Measurements from ENCODE around the gene ZDHHC14.

Gene ZDHHC14

DNA sequence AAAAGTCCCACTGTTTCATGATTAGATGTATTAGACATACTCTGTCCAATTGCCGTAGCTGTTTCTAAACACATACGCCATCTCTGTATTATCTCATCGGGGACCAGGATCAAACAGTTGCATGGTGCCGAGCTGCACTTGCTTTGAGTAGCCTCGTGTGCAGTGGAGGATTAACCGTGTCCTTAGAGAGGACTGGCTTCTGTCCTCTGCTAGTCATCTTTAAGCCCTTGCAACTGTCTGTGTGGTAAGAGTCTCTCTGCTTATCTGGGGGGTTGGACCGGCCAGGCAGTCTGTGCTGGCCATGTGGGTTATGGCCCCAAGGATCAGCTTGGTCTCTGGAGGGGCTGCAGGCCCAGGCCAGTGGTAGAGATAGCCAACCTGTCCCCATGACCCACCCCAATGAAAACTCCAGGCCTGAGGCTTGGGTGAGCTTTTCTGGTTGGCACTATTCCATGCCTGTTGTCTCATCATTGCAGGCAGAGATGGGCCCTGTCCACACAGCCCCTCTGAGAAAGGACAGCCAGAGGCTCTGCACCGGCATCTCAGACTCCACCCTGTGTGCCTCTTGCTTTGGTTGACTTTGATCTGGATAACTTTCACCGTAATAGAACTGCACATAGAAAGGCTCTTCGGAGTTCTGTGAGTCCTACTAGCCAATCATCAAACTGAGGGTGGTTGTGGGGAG lies 304.7 kb downstream of the ZDHHC14 start:
- Histone ChIP-seq H4K8ac (ENCODE audit: low read depth, low read length) (no peak overlapping the region), H2BK15ac (ENCODE audit: low read length) (no peak overlapping the region), H2AFZ (ENCODE audit: low read length) (no peak overlapping the region), H4K91ac (ENCODE audit: low read depth, low read length, poor library complexity) (no peak overlapping the region), H3K4me1 (ENCODE audit: control insufficient read depth in 2 of 2, insufficient read depth in 1 of 2, low read depth in 1 of 2, low read length in 2 of 2) (no peaks in the 10 kb centered on the region), H3K4ac (ENCODE audit: low read length) (no peak overlapping the region), H3K4me2 (ENCODE audit: insufficient read depth, low read length, poor library complexity, severe bottlenecking) (no peak overlapping the region), H3K9me3 (replicated peaks in 1 of 2; ENCODE audit: control insufficient read depth in 2 of 2, insufficient read depth in 1 of 2, low read depth in 1 of 2, low read length in 2 of 2) (no peaks in the 10 kb centered on the region), H2BK12ac (ENCODE audit: low read length) (no peak overlapping the region), H2AK5ac (ENCODE audit: low read depth, low read length) (no peak overlapping the region), H3K27ac (replicated peaks; ENCODE audit: low read length) (no peak overlapping the region), H3K4me3 (ENCODE audit: low read length in 2 of 2) (no peak overlapping the region), H3K36me3 (replicated peaks in 1 of 2; ENCODE audit: control insufficient read depth in 2 of 2, insufficient read depth in 2 of 2, low read length in 2 of 2) (no peaks in the 10 kb centered on the region), H3K9ac (ENCODE audit: low read depth, low read length, poor library complexity) (no peak overlapping the region), H2BK120ac (ENCODE audit: low read depth, low read length) (no peak overlapping the region), H3K14ac (ENCODE audit: low read length) (no peak overlapping the region), H3K18ac (ENCODE audit: low read length) (no peak overlapping the region), H3K27me3 (ENCODE audit: control insufficient read depth in 3 of 3, insufficient read depth in 3 of 3, low read depth in 1 of 3, low read length in 3 of 3) (peaks cover 0 to 6% (median 0%) of the 10 kb centered on the region in 3 experiments), H3K23ac (ENCODE audit: low read depth, low read length, poor library complexity) (no peak overlapping the region), H3K79me1 (ENCODE audit: low read depth, low read length) (no peaks in the 10 kb centered on the region), H2BK5ac (ENCODE audit: low read length) (no peak overlapping the region)
- DNase-seq (ENCODE audit: low spot score), result no peak
- WGBS, 2 donors (ENCODE audit: extremely low coverage in 2 of 2, insufficient read length in 2 of 2, insufficient replicate concordance in 1 of 2), result no CpG with 5 or more reads among the region's 10 CpGs

- Histone ChIP-seq H3K4me2 (ENCODE audit: insufficient read depth, low read length, poor library complexity, severe bottlenecking) (no peak overlapping the region), H3K27me3 (ENCODE audit: control insufficient read depth in 3 of 3, insufficient read depth in 3 of 3, low read depth in 1 of 3, low read length in 3 of 3) (peaks cover 0 to 15% (median 0%) of the 10 kb centered on the region in 3 experiments), H3K14ac (ENCODE audit: low read length) (no peak overlapping the region), H3K4ac (ENCODE audit: low read length) (no peak overlapping the region), H2AK5ac (ENCODE audit: low read depth, low read length) (no peak overlapping the region), H2AFZ (ENCODE audit: low read length) (no peak overlapping the region), H3K18ac (ENCODE audit: low read length) (no peak overlapping the region), H4K8ac (ENCODE audit: low read depth, low read length) (no peak overlapping the region), H3K9me3 (replicated peaks in 1 of 2; ENCODE audit: control insufficient read depth in 2 of 2, insufficient read depth in 1 of 2, low read depth in 1 of 2, low read length in 2 of 2) (no peaks in the 10 kb centered on the region), H3K27ac (replicated peaks; ENCODE audit: low read length) (no peak overlapping the region), H3K9ac (ENCODE audit: low read depth, low read length, poor library complexity) (no peak overlapping the region), H3K79me1 (ENCODE audit: low read depth, low read length) (no peaks in the 10 kb centered on the region), H3K23ac (ENCODE audit: low read depth, low read length, poor library complexity) (no peak overlapping the region), H2BK120ac (ENCODE audit: low read depth, low read length) (no peak overlapping the region), H3K4me3 (ENCODE audit: low read length in 2 of 2) (no peak overlapping the region), H2BK5ac (ENCODE audit: low read length) (no peak overlapping the region), H2BK15ac (ENCODE audit: low read length) (no peak overlapping the region), H3K4me1 (ENCODE audit: control insufficient read depth in 2 of 2, insufficient read depth in 1 of 2, low read depth in 1 of 2, low read length in 2 of 2) (no peaks in the 10 kb centered on the region), H4K91ac (ENCODE audit: low read depth, low read length, poor library complexity) (no peak overlapping the region), H3K36me3 (replicated peaks in 1 of 2; ENCODE audit: control insufficient read depth in 2 of 2, insufficient read depth in 2 of 2, low read length in 2 of 2) (no peaks in the 10 kb centered on the region), H2BK12ac (ENCODE audit: low read length) (no peak overlapping the region)
- WGBS, 2 donors (ENCODE audit: extremely low coverage in 2 of 2, insufficient read length in 2 of 2, insufficient replicate concordance in 1 of 2), result no CpG with 5 or more reads among the region's 17 CpGs
- DNase-seq (ENCODE audit: low spot score), result no peak
Observed at GRCh38 chr6:157688275-157688959, 307.4 kb downstream of the ZDHHC14 start.

- no peaks in the 10 kb centered on the region for H3K36me3 ChIP-seq (replicated peaks in 1 of 2; ENCODE audit: control insufficient read depth in 2 of 2, insufficient read depth in 2 of 2, low read length in 2 of 2)
- no peak overlapping the region for H4K8ac ChIP-seq (ENCODE audit: low read depth, low read length)
- H3K9ac ChIP-seq (ENCODE audit: low read depth, low read length, poor library complexity), result no peak overlapping the region
- no peak overlapping the region for H3K18ac ChIP-seq (ENCODE audit: low read length)
- no peak overlapping the region for H3K4ac ChIP-seq (ENCODE audit: low read length)
- H4K91ac ChIP-seq (ENCODE audit: low read depth, low read length, poor library complexity), result no peak overlapping the region
- H3K4me2 ChIP-seq (ENCODE audit: insufficient read depth, low read length, poor library complexity, severe bottlenecking), result no peak overlapping the region
- H3K27ac ChIP-seq (replicated peaks; ENCODE audit: low read length), result no peak overlapping the region
- no peak overlapping the region for H2BK12ac ChIP-seq (ENCODE audit: low read length)
- H2BK15ac ChIP-seq (ENCODE audit: low read length), result no peak overlapping the region
- no peak for DNase-seq (ENCODE audit: low spot score)
- H3K9me3 ChIP-seq (replicated peaks in 1 of 2; ENCODE audit: control insufficient read depth in 2 of 2, insufficient read depth in 1 of 2, low read depth in 1 of 2, low read length in 2 of 2), result no peaks in the 10 kb centered on the region
- no peaks in the 10 kb centered on the region for H3K79me1 ChIP-seq (ENCODE audit: low read depth, low read length)
- no peak overlapping the region for H2AK5ac ChIP-seq (ENCODE audit: low read depth, low read length)
- no CpG with 5 or more reads among the region's 17 CpGs for WGBS, 2 donors (ENCODE audit: extremely low coverage in 2 of 2, insufficient read length in 2 of 2, insufficient replicate concordance in 1 of 2)
- no peak overlapping the region for H3K23ac ChIP-seq (ENCODE audit: low read depth, low read length, poor library complexity)
- H2AFZ ChIP-seq (ENCODE audit: low read length), result no peak overlapping the region
- no peaks in the 10 kb centered on the region for H3K4me1 ChIP-seq (ENCODE audit: control insufficient read depth in 2 of 2, insufficient read depth in 1 of 2, low read depth in 1 of 2, low read length in 2 of 2)
- no peak overlapping the region for H2BK5ac ChIP-seq (ENCODE audit: low read length)
- no peak overlapping the region for H3K4me3 ChIP-seq (ENCODE audit: low read length in 2 of 2)
- no peak overlapping the region for H2BK120ac ChIP-seq (ENCODE audit: low read depth, low read length)
- H3K27me3 ChIP-seq (ENCODE audit: control insufficient read depth in 3 of 3, insufficient read depth in 3 of 3, low read depth in 1 of 3, low read length in 3 of 3), result peaks cover 0 to 19% (median 0%) of the 10 kb centered on the region in 3 experiments
- H3K14ac ChIP-seq (ENCODE audit: low read length), result no peak overlapping the region
Observed at GRCh38 chr6:157688960-157689599, 308.1 kb downstream of the ZDHHC14 start.

DNA sequence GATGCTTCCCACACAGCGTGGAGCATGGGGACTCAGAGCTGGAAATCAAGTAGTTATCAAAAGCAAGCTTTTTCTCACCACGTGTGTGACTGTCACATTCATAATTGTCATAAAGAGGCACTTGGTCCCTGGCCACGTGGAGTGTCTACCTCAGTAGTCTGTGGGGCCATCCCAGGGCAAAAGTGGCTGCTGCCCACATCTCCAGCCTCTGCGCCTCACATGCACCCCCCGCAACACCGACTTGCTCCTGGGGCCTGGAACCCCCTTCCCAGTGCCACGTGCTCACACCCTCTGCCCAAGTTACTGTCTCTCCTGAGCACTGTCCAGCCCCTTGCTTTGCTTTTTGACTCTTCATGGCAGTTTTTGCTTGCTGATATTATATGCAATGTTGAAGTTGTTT lies 308.9 kb downstream of the ZDHHC14 start:
- H3K27ac ChIP-seq (replicated peaks; ENCODE audit: low read length), result no peak overlapping the region
- no peaks in the 10 kb centered on the region for H3K36me3 ChIP-seq (replicated peaks in 1 of 2; ENCODE audit: control insufficient read depth in 2 of 2, insufficient read depth in 2 of 2, low read length in 2 of 2)
- no CpG with 5 or more reads among the region's 7 CpGs for WGBS, 2 donors (ENCODE audit: extremely low coverage in 2 of 2, insufficient read length in 2 of 2, insufficient replicate concordance in 1 of 2)
- no peak overlapping the region for H2AFZ ChIP-seq (ENCODE audit: low read length)
- no peak overlapping the region for H3K18ac ChIP-seq (ENCODE audit: low read length)
- peak overlapping the region; percentile 37 for H3K23ac ChIP-seq (ENCODE audit: low read depth, low read length, poor library complexity)
- H3K4me1 ChIP-seq (ENCODE audit: control insufficient read depth in 2 of 2, insufficient read depth in 1 of 2, low read depth in 1 of 2, low read length in 2 of 2), result no peaks in the 10 kb centered on the region
- no peak overlapping the region for H4K91ac ChIP-seq (ENCODE audit: low read depth, low read length, poor library complexity)
- no peak overlapping the region for H2BK120ac ChIP-seq (ENCODE audit: low read depth, low read length)
- H2BK5ac ChIP-seq (ENCODE audit: low read length), result no peak overlapping the region
- no peak overlapping the region for H3K4me2 ChIP-seq (ENCODE audit: insufficient read depth, low read length, poor library complexity, severe bottlenecking)
- H3K9ac ChIP-seq (ENCODE audit: low read depth, low read length, poor library complexity), result no peak overlapping the region
- H3K4ac ChIP-seq (ENCODE audit: low read length), result no peak overlapping the region
- H3K9me3 ChIP-seq (replicated peaks in 1 of 2; ENCODE audit: control insufficient read depth in 2 of 2, insufficient read depth in 1 of 2, low read depth in 1 of 2, low read length in 2 of 2), result no peaks in the 10 kb centered on the region
- no peak overlapping the region for H3K14ac ChIP-seq (ENCODE audit: low read length)
- DNase-seq (ENCODE audit: low spot score), result no peak
- H2AK5ac ChIP-seq (ENCODE audit: low read depth, low read length), result no peak overlapping the region
- peaks cover 0 to 26% (median 0%) of the 10 kb centered on the region in 3 experiments for H3K27me3 ChIP-seq (ENCODE audit: control insufficient read depth in 3 of 3, insufficient read depth in 3 of 3, low read depth in 1 of 3, low read length in 3 of 3)
- H4K8ac ChIP-seq (ENCODE audit: low read depth, low read length), result no peak overlapping the region
- no peak overlapping the region for H2BK12ac ChIP-seq (ENCODE audit: low read length)
- no peak overlapping the region for H3K4me3 ChIP-seq (ENCODE audit: low read length in 2 of 2)
- no peaks in the 10 kb centered on the region for H3K79me1 ChIP-seq (ENCODE audit: low read depth, low read length)
- no peak overlapping the region for H2BK15ac ChIP-seq (ENCODE audit: low read length)
